AG09319 (cell line): Measurements from ENCODE around the gene MCM9.

Source experiments
- DNase-seq: peaks from one replicate; pipeline ENCODE4 v3.0.0-alpha.2; 2010; ENCODE audit warnings: low read depth; ENCODE audit errors: extremely low read depth
- CTCF ChIP-seq: IDR thresholded peaks from 2 replicates; pipeline ENCODE4 v1.5.1; 2011; ENCODE audit warnings: low read depth, mild to moderate bottlenecking, inconsistent platforms, low read length, moderate library complexity

The MCM9 gene

GRCh38 chr6:118953391-118953790, 18.4 kb upstream of the MCM9 start:
- TF ChIP-seq CTCF, result no peak
- DNase-seq, result no peak

- TF ChIP-seq CTCF, result no peak
- DNase-seq, result no peak
Measured at GRCh38 chr6:118952683-118953082, 17.7 kb upstream of the MCM9 start.

GRCh38 chr6:118945217-118945616, 10.3 kb upstream of the MCM9 start:
- no peak for TF ChIP-seq CTCF
- no peak for DNase-seq

GRCh38 chr6:118940770-118941169, 5.8 kb upstream of the MCM9 start:
- DNase-seq, result no peak
- no peak for TF ChIP-seq CTCF

- no peak for TF ChIP-seq CTCF
- no peak for DNase-seq
Measured at GRCh38 chr6:118939683-118940082, 4.7 kb upstream of the MCM9 start.

GRCh38 chr6:118935978-118936703, 1.2 kb upstream of the MCM9 start:
- no peak for DNase-seq
- no peak for TF ChIP-seq CTCF

- no peak for DNase-seq
- no peak for TF ChIP-seq CTCF
Measured at GRCh38 chr6:118935331-118935668, 341 bp upstream of the MCM9 start.
